KG1 (cell line): Measurements from ENCODE around the gene PRKG1.
"Not testable (repeated sequence)": the region's sequence is repeated elsewhere in the genome, so short reads cannot be mapped to it uniquely, and the experiment has no call there.

Experiments
- DNase-seq: peaks from one replicate; lab custom pipeline; 2025; lab: John Stamatoyannopoulos, UW

PRKG1 gene

DNA sequence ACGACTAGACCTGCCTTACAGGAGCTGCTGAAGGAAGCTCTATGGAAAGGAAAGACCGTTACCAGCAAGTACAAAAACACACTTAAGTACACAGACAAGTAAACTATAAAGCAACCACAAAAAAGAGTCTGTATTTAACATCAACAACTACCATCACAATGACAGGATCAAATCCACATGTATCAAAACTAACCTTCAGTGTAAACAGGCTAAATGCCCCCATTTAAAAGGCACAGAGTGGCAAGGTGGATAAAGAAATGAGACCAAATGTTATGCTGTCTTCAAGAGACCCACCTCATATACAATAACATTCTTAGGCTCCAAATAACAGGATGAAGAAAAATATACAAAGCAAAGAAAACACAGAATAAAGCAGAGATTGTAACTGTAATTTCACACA, 932.8 kb downstream of the PRKG1 start:
- no peak for DNase-seq

DNA sequence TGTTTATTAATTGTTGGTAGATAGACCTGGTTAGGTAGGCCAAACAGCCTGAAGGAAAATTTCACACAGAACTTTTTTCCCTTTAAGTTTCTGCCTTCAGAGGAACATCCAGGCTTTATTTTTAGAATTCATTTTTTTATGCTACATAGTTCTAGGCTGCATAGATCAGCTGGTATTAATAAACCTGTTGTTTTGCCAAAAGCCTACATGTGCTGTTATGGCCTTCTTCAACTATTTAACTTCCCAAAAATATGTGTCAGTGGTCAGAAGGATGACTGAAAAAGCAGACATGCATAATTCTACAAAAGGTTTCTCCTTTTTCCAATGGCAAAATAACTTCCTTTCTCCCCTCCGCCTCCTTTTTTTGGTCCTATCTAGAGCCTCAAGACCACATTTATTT, 936.8 kb downstream of the PRKG1 start:
- DNase-seq: no peak

DNA sequence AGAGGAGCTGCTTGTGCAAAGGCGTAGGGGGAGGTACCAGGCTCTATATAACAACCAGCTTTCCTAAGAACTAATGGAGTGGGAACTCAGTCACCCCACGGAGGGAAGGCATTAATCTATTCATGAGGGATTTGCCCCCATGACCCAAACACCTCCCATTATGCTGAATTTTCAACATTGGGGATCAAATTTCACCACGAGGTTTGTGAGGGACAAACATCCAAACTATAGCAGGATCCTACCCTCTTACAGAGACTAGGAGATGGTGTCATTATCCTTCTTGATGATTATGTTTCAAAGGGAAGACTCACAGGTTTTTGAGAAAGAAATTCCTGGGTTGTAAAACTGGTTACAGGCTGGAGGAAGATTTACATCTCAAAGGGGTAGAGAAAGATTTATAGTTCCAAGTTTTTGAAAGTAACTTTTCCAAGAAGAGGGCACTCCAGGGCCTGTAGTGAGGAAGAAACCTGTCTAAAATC, 944.8 kb downstream of the PRKG1 start:
- DNase-seq: no peak

DNA sequence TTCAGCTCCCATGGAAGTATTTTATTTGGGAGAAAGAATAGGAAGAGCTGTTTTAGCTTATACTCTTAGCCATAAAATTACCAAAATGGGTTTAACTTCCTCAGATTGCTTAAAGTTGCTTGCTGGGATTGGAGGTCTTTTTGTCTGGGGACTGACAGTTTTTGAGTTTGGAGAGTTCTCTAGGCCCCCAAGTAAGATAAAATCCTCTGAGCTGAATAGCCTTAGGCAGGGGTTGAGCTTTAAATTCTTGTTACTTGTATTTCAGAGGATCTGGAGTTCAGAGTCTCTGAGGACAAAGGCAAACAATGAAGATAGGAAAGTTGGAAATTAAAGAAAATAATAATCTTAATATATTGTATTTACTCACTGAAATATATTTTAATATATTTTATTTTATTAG, 945.4 kb downstream of the PRKG1 start:
- no peak for DNase-seq

DNA sequence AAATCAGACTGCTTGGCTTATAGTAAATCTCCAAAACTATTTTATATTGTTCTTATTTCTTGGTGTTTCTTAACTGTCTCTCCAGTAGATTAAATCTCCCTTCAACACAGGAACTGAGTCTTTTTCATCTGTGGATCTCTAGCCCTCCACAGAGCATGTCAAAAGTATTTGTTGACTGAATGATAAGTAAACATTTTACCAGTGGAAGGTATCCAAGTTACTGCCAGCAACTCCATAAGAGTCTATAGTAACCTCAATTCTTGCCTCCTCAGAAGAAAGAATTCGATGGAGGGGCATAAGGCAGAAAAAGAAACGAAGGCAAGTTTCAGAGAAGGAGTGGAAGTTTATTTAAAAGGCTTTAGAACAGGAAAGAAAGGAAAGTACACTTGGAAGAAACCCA, 945.9 kb downstream of the PRKG1 start:
- no peak for DNase-seq

DNA sequence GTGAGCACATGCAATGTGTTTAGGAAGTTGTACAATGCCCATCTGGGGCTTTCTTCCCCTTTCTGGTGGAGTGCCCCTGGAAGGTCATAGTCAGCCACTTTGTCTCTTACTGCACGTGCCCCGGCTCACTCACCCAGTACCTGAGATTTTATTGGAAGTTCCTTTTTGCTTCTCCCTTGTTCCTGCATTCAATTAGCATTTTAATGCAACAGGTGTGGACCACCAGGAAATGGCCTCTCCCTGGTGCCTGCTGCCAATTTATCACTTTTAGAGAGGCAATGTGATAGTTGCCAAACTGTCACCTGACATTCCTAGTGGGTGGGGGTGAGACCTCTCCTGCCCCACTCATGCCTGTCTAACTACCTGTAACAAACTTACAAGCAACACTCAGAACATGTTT, 946.4 kb downstream of the PRKG1 start:
- no peak for DNase-seq

DNA sequence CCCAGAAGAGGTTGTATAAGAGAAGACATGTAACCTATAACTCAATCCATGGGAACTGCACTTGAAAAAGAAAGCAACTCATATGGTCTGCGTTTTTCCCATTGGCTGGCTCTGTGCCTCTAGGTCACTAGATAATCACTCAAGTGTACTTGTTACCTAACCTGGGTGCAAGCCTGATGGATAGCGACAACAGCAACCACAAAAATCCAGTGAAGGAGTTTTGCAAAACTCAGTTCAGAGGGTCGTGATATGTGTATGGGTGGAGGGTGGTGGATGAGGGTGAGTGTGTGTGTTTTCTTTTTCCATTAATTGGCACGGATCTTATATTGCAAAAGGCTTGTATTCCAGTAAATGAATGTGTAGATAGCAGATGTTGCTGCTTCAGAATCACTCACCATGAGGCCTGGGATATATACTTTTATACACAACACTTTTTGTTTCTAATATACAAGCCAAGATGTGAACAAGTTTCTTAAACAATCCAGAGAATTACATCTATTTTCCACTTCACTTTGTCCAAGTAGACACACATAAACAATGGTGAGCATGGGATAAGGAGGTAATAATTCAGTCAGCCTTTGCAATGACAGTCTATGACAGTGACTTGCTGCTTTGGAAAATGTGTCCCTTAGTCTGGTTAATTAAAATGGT, 952.9 kb downstream of the PRKG1 start:
- DNase-seq: no peak

DNA sequence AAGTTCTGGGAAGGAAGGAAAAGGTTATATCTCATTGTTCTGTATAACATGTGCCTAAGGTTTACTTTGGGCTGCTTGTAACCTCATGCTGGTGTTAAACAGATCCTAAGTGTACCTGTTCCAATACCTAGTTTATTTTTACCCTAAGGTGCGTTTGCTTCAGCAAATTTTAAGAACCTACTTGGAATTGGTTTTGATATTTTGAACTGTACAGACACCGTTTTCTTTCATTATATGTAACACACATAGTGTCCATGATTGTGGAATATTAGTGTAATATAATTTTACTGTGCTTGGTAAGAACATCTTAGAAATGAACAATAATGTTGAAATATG, 954.2 kb downstream of the PRKG1 start:
- DNase-seq: no peak

DNA sequence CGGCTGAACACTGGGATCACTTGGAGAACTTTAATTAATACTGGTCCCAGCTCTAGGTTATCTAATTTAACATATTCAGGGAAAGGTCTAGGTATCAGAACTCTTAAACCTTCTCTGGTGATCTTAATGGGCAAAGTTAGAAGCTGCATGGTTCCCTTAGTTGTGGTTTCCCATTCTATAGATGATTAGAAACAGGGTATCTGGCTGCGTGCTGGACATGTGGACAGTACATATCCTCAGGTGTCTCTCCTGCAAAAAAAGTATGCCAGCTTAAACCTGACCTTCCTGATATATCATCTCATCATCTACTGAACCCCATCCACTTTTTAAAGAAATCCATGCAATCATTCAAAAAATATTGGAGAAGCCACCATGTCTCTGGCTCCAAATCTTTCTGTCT, 955.3 kb downstream of the PRKG1 start:
- DNase-seq: no peak

DNA sequence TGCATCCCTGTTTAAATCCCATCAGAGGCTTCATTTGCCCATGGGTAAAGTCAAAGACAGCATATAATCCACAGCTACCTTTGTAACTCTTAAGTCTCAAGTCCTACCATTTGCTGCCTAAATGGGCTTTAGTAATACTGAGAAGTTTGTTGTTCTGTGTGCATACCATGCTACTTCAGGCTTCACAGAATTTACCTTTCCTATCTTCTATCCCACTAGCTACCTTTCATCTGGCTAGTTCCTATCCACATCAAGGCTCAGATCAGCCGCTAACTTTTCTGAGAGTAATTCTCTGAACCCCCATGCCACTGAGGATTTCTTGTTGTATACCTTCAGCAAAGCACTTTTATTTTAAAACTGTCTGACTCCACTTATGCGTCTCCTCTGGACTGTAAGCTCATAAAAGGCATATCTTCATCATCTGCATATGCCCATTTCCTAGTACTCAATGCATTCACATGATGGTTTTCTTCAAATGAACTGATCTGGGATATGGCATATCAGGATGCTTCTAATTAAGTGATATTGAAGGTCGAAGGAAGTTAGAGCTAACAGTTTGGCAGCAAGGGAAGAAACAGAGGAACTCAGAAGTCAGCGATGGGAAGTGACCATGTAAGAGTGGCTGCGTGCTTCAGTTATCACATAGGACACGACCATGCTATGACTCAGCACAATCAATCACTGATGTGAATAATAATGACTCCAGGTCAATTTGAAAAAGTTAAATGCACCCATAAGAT, 955.9 kb downstream of the PRKG1 start:
- no peak for DNase-seq

DNA sequence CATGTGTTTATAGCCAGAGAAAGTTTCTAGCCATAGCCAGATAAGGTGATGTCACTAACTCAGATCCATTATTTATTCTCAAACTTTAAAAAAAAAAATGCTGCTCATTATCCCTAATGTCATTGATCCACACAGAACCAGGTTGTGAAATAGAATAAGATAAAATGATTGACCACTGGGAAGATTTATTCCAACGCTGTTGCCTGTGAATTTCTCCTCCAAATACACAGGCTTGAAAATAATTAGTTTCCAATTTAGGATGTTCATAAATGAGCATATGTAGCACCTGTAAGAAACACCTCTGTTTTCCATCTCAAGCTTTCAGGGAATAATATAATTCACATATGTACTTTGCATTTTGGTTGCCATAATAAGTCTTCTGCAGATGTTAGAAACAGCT, 956.7 kb downstream of the PRKG1 start:
- no peak for DNase-seq

DNA sequence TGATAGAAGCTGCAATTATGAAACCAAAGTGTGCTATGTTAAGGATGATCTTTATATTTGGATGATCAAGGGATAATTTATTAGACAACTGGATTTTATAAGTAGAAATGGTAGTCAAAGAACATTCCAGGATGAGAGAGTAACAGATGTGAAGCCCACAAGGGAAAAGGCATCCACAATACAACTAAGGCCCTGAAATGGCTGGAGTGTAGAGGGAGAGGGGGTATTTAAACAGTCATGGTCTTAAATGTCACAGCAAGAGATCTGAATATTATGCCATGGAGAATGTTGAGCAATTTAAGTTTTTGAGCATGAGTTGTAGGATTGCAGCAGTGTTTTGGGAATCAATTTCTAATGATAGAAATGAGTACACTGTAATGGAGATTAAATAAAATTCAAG, 957.5 kb downstream of the PRKG1 start:
- DNase-seq: no peak

DNA sequence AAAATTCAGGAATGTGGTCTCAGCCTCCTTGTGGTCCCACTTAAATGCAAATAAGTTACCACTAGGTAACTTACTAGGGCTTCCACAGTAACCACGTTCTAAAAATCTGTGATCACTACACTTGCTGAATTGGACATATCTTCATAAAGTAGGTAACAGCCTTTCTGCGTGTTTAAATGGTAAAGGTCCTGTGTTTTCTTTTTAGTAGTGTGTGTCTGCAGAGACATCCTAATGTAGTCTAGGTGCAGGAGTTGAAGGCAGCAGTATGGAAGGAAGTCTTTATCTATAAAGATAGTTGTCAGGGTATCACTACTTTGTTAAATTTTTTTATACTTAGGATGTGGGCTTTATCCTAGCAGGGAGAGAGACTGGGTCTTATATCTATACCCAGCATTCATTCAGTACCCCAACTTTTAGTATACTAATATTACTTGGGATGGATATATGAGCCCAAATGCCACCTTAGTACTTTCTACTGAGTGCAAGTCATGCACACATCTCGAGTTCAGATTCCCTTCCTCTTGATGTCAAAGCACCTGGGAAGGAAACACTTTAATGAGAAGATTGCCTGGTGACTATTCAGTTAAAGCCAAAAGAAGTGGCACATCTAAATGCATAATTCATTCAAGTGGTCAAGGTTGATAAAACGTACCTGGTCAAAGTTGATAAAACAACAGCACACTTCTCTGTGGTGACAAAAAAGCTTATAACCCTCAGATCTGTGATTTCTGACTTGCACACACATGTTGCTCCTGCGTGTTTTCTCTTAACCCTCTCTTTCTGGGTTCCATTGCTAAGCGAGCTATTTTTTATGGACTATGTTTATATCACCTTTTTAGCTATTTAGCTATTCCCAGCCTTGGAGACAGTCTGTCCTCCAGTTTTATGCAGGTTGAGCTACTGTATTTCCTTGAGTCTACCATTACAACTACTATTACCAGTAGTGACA, 958.7 kb downstream of the PRKG1 start:
- DNase-seq: no peak

DNA sequence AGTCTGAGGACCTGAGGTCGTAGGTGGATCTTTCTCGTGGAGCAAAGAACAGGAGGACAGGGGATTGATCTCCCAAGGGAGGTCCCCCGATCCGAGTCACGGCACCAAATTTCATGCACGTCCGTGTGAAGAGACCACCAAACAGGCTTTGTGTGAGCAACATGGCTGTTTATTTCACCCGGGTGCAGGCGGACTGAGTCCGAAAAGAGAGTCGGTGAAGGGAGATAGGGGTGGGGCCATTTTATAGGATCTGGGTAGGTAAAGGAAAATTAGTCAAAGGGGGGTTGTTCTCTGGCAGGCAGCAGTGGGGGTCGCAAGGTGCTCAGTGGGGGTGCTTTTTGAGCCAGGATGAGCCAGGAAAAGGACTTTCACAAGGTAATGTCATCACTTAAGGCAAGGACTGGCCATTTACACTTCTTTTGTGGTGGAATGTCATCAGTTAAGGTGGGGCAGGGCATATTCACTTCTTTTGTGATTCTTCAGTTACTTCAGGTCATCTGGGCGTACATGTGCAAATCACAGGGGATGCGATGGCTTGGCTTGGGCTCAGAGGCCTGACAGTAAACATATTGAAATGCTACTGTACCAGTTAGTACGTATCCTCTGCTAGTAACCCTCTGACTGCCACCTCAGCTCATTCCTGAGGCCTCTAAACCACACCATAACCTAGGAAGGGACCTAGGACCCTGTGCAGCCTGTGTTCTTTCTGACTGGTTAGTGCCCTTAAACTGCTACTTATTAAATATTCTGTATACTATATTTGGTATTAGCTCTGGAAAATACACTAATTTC, 964.9 kb downstream of the PRKG1 start:
- not testable (repeated sequence) for DNase-seq

DNA sequence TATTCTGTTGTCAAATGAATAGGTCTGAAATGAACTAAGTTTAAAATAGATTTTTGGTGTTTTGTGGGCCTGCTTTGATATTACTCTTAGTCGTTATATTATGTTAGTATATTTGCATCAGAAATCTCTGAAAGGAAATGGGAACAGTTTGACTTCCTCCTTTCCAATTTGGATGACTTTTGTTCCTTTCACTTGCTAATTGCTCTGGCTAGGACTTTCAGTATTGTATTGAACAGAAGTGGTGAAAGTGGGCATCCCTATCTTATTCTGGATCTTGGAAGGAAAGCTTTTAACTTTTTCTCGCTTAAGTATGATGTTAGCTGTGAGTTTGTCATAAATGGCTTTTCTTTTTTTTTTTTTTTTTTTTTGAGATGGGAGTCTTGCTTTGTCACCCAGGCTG, 966.2 kb downstream of the PRKG1 start:
- no peak for DNase-seq

DNA sequence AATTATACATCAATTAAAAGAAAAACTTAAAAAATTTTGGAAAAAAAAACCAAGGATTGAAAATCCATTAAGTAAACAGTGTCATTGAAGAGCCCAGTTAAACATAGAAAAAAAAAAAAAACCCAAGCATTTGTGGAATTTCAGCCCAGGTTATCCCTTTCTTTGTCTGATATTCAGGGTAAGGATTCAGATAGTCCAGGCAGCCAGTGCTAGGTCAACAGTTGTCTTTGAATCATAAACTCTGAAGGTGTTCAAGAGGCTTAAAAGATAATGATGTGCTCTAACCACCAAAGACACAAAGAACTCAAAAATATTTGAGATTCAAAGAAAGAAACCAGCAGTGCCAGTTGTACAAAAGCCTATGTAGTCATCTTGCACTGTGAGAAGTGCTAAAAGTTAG, 969.5 kb downstream of the PRKG1 start:
- DNase-seq: no peak

DNA sequence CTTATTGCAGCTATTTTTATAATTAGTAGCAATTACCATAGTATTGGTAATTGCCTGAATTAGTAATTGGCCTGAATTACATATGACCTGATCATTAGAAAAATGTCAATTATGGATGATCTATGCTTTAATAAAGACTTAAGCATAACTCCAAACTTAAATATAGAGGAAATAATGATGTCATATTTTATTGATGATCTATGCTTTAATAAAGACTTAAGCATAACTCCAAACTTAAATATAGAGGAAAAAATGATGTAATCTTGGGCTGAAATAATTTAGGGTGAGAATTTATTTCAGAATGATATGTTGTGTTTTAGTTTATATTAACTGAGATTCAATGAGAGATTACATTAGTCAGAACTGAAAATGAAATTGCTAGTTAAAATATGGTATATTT, 973.8 kb downstream of the PRKG1 start:
- no peak for DNase-seq

DNA sequence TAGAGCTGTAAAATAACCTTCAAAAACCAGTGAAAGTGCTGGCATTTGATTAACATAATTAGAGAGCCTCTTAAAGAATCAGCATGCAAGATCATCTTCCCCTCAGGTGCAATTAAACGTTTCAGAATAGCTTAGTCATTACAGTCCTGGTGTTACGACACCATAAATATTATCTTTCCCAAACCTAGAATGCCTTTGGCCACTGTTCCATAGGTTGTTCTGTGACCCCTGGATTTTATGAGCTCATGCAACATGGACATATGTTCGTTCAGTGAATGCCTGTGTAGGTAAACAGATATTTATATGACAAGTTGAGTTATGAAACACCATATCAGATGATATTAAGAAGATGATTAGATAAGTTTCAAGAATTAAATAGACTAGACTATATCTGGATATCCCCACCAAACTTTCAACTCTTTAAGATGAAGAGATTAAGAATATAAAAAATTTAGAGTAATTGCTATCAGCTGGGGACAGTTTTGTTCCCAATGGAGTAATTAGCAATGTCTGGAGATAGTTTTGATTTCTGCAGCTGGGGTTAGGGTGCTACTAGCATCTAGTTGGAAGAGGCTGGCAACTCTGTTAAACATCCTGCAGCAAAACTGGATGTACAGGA, 976.3 kb downstream of the PRKG1 start:
- DNase-seq: no peak

DNA sequence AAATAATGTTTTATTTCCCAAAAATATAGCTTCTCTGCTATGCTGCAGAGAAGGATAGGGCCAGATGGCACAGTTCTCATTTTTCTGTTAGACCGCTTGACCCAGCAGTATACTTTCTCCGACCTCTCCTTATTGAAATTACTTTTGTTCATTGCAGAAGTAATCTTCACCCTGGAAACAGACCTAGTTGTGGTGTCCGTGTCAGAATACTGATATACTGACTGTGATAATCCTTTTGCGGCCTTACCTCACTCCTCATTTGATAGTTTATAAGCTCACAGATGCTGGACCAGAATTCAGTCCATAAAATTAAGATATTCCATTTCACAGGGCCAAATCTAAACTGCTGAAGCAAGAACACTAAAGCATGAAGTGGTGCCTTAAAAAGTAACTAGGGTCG, 979.2 kb downstream of the PRKG1 start:
- no peak for DNase-seq

DNA sequence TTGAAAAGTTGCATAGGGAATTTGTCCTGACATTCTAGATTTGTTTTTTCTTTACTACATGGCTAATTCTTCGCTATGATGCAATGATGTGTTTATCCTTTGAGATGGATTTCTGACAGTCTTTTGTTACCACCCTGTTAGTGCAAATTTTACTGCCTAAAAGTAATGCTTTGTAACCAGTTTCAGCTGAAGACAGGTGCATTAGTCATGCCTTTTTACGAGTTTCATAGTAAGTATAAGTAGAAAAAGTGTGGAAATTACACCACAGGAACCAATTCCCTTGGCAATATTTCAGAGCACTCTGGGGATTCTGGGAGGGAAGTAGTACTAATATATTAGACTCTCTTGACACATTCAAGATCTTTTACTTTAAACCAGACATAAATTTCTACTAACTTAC, 982.0 kb downstream of the PRKG1 start:
- DNase-seq: no peak

DNA sequence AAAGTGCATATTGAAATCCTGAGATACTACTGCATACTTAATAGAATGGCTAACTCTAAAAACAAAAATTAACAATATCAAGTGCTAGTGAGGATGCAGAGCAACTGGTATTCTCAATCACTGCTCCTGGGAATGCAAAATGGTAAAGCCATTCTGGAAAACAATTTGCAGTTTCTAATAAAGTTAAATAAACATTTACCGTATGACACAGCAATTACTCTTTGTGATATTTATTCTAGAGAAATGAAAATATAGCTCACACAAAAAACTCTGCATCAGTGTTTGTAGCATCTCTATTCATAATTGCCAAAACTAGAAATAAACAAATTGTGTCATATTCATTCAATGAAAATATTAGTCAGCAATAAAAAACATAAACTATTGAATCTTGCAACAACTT, 984.8 kb downstream of the PRKG1 start:
- no peak for DNase-seq

DNA sequence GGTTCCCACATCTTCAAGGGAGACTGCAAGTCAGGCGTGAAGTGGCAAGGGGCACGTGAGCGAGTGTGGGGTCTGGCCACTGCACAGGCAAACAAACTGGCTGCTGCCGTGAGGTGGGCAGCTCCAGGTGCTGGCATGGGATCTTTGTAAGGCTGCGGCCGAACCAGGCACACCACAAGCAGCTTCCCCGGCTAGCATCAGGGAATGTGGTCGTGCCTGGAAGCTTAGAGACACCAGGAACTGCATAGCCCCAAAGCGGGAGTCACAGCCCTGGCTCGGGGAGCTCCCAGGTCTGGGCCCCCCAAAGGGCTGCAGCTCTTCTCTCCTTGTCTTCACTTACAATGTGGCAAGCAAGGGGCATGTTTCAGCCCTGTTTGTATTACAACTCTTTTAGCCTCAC, 988.9 kb downstream of the PRKG1 start:
- no peak for DNase-seq
